HG03565 (cell line): ENCODE results near the gene SNRPF.
"Not testable (repeated sequence)": the region's sequence is repeated elsewhere in the genome, so short reads cannot be mapped to it uniquely, and the experiment has no call there.

Experiments
- ATAC-seq: cut with Tn5 transposase; IDR thresholded peaks from one replicate; pipeline ENCODE4 v1.9.1; 2021; ENCODE audit warnings: mild to moderate bottlenecking, moderate library complexity; ENCODE audit not compliant: unreplicated experiment

Gene SNRPF

GRCh38 chr12:95858451-95859343, at the start of gene SNRPF:
Gene SNRPF, plus strand, starts transcription at chr12:95858952. Its CDS starts 122 bp downstream, at chr12:95859074.
- ATAC-seq, result peak; percentile 99

GRCh38 chr12:95809000-95809680, 49.6 kb upstream of the SNRPF start:
- no peak for ATAC-seq

- no peak for ATAC-seq
Measured at GRCh38 chr12:95810411-95810810, 48.3 kb upstream of the SNRPF start.

DNA sequence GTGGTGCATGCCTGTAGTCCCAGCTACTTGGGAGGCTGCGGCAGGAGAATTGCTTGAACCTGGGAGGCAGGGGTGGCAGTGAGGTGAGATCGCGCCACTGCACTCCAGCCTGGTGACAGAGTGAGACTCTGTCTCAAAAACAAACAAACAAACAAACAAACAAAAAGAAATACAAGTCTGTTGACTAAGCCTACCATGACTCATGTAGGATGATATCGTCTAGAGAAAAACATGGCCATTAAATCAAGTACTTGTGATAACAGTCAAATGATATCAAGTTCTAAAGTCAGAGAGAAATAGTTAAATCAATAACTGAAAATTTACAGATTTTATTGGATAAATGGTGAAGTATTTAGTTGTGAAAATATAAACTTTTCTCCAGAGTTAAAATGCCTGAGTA, 46.6 kb upstream of the SNRPF start:
- ATAC-seq, result not testable (repeated sequence)

- ATAC-seq, result no peak
Measured at GRCh38 chr12:95815632-95816212, 43.0 kb upstream of the SNRPF start.

DNA sequence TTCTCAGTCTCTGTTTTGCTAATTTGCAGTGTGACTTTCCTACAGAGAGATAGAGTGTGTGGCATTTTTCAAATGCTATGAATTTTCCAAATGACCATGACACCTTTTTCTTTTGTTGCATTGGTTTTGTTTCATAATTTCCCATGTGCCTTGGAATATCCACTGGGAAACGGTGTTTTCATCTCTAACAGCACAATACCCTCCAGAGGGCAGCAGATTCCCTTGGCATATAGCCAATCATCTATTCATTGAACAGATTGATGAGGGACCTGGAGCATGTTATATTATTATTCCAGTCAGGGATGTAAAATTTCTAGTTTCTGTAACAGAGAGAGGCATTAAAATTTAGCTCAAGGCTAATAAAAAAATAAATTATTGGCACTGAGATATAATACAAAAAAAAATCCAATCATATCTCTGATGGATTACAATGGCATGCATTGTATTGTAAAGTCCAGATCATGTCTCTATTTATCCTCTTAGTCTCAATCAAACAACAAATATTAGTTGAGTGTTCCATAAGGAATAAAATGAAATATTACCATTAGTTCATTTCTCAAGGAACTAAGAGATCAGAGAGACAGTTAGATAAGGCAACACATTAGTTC, 38.6 kb upstream of the SNRPF start:
- no peak for ATAC-seq

GRCh38 chr12:95829395-95829794, 29.4 kb upstream of the SNRPF start:
- ATAC-seq, result no peak

GRCh38 chr12:95830335-95831089, 28.2 kb upstream of the SNRPF start:
- ATAC-seq, result no peak

DNA sequence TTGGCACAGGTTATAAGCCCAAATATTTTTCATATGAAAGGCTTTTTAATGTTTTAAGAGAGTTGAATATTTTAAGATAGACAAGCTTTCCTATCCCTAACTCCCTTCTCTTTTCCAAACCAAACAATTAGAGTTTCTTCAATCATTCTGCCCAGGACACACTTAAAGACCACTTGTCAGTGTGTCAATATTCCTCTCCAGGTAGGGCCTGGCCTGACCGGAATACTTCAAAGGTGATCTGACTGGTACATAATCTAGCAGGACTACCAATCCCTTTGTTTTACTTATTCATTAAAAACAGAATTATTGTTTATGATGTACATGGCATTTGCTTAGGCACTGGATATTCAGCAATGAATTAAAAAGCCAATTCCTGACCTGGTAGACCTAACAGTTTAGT, 24.2 kb upstream of the SNRPF start:
- no peak for ATAC-seq

DNA sequence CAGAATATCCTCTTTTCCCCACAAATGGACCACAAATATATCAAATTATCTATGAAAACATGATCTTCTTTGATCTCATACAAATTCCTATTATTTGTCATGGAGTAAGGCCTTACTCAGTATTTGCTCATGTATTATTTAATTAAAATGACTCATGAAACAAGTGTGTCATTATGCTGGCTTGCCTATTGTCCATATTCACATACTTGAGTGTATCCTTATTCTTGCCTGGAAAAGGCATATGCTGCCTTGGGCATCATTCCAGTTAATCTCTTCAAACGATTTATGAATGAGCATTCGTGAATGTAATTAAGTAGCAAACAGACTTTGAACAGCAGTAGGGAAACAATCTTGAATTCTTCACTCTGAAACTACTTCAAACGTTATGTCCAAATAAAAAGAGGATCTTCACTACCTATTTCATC, 22.6 kb upstream of the SNRPF start:
- no peak for ATAC-seq

- no peak for ATAC-seq
Measured at GRCh38 chr12:95836630-95837239, 22.0 kb upstream of the SNRPF start.

DNA sequence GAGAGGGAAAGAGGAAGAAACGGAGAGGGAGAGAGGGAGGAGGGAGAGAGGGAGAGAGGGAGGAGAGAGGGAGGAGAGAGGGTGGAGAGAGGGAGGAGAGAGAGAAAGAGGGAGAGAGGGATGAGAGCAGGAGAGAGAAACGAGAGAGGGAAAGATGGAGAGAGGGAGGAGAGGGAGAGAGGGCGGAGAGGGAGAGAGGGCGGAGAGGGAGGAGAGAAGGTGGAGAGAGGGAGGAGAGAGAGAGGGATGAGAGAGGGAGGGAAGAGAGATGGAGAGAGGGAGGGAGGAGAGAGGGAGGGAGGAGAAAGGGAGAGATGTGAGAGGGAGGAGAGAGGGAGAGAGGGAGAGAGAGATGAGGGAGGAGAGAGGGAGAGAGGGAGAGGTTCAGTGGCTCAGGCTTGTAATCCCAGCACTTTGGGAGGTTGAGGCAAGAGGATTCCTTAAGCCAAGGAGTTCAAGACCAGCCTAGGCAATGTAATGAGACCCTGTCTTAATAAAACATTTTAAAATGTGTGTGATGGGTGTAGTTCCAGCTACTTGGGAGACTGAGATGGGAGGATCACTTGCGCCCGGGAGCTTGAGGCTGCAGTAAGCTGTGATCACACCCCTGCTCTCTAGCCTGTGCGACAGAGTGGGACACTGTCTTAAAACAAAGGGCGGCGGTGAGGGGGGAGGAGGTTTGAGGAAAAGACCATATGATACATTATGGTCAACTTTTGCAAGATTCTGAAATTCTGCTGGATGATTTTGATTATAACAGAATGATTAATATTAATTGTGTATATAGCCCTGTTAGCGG, 21.3 kb upstream of the SNRPF start:
- no peak for ATAC-seq

DNA sequence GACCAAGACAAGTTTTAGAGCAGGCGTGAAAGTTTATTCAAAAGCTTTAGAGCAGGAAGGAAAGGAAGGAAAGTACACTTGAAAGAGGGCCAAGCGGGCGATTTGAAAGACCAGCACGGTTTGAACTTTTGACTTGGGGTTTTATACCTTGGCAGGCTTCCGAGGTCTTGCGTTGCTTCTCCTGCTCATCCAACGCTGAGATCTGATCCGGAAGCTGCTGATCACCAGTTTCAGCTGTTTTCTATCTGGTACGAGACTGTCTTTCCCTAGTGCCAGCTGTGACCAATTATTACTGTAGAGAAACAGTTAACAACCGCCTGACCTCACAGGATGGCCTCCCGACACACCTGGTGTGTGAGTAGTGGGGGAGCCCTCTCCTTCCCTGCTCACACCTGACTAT, 20.6 kb upstream of the SNRPF start:
- ATAC-seq, result no peak

- not testable (repeated sequence) for ATAC-seq
Measured at GRCh38 chr12:95842426-95842825, 16.3 kb upstream of the SNRPF start.

DNA sequence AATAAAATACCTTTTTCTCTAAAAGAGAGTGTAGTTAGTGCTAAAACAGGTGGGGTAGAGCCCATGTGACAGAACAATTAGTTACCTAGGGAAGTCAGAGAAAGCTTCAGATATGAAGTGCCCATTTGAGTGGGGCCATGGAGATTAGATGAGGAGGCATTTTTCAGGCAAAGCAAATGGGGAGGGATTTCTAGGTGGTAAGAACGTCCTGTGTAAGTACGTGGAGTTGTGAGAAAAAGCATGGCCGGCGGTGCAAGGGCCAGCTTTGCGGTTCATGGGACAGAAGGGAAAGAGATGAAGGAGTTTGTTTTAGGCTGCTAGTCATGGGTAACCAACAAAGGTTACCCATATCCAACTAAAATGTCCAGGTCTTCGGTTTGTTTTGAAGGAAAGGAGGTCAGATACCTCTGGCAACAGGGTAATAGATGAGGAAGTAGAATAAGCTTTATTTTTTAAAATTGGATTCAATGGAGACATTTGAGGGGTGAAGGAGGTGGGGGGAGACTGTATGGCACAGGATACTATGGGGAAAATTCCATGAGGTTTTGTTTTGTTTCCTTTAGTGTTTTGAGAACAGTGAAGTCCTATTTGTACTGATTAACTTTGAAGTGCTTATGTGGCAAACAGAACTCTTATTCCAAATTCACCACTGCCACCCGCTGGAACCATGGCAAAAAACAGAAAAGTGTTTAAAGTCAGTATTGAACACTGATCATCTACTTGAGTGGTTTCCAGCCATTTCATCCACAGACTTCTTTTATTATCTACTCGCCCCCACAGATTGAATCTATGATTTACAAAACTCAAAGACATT, 10.0 kb upstream of the SNRPF start:
- ATAC-seq, result no peak

GRCh38 chr12:95851606-95852005, 7.1 kb upstream of the SNRPF start:
- no peak for ATAC-seq

DNA sequence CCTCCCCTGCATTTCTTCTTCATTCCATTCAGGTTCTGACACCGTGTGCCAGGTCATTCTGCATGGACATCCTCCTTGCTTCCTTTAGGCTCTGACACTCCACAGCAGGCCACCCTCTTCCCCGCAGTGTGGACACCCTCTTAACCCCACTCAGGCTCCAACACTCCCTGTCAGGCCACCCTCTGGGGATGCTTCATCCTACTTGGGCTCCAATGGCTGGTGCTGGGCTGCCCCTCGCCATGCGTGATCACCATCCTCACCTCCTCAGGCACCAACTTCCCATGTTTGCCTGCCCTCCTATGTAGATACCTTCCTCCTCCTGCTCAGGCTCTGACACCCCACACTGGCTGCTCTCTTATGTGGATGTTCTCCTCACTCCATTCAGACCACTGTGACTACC, 6.6 kb upstream of the SNRPF start:
- ATAC-seq, result no peak

DNA sequence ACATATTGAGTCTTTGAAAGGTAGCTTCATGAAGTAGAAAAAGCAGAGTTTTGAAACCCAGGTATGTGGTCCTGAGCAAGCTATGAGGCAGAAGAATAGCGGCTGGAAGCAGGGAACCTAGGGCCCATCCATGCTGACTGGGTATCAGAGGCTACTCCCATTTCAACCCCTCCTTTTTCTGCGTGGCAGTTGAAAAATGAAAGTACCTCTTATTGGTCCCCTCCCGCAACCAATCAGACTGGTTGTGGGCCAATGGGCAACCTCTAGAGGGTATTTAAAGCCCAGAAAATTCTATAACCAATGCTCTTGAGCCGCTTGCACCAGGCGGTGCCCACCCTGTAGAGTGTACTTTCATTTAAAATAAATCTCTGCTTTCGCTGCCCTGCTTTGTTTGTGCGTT, 1.6 kb upstream of the SNRPF start:
- ATAC-seq, result no peak

DNA sequence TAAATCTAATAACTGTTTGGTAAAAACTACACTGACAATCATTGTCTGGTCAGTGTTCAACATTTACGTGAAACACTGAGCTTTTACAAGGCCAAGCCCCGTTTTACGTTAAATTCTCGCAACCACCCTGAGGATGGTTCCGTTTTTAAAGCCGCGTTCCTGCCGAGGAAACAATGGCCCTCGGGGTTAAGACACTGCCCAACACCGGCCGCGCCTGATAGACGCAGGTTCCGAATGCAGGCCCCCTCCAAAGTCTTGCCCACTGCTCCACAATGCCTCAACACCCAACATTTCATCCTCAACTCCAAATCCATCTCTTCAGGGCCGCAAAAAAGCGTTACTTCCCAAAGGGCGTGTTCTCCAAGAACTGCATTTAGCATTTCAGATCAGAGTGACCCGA, 953 bp upstream of the SNRPF start:
- ATAC-seq, result no peak
